Measurements from ENCODE around the gene COPRS.
"Not testable (repeated sequence)": the region's sequence is repeated elsewhere in the genome, so short reads cannot be mapped to it uniquely, and the experiment has no call there.

Gene COPRS

DNA sequence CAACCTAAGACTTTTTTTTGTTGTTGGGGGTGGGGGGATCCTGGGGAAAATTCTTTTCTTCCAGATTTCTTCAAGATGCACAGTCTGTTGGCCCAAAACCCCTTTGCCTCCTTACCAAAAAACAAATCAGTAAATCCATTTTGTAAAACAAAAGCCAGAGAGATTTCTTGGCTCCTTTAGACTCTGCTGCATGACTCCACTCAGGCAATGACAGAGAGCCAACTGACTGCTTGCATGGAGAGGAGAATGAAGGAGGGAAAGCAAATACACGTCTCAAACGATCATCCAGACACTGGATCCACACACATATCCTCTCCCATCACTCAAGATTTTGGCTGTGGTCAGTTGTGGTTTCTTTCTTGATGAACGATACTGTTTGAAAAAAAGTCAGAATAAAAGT is 13.8 kb downstream of the COPRS start:
- in situ Hi-C loops (cut with MboI; ENCODE audit: low sequenced_read_pairs), result loop anchor here (10.0 to 25.0 kb wide), 2 partner anchors 310 to 408 kb away; no protein-coding TSS in a partner anchor

DNA sequence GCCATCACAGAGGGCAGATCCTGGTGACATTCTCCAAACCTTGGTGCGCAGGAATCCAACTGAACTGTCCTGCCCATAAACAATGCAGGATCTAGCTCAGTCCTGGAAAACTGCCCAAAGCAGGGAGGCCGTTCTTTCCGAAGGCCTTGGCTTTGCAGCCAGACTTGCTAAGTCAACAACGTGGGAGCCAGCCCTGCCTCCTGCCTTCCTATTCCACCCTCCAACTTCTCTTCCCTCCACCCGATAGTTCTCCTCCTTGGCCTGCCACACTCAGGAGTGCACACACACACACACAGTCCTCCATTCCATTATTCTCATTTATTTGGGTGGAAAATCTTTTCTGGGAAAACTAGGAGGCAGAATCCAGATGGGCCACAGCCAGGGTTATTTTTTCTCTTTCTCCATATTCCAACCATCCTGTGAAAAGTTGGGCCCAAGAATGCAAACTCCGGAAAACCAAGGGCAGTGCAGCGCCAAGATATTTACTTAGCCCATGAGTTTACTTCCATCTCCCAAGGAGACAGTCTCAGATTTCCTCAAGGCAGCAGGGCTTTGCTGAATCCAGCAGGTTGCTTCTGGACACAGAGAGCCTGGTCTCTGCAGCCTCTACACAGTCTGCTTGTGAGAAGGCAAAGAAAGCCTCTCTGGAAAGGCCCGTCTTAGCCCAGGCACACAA is 15.8 kb downstream of the COPRS start:
- in situ Hi-C loops (cut with MboI; ENCODE audit: low sequenced_read_pairs), result loop anchor here (10.0 to 25.0 kb wide), 2 partner anchors 308 to 406 kb away; no protein-coding TSS in a partner anchor

DNA sequence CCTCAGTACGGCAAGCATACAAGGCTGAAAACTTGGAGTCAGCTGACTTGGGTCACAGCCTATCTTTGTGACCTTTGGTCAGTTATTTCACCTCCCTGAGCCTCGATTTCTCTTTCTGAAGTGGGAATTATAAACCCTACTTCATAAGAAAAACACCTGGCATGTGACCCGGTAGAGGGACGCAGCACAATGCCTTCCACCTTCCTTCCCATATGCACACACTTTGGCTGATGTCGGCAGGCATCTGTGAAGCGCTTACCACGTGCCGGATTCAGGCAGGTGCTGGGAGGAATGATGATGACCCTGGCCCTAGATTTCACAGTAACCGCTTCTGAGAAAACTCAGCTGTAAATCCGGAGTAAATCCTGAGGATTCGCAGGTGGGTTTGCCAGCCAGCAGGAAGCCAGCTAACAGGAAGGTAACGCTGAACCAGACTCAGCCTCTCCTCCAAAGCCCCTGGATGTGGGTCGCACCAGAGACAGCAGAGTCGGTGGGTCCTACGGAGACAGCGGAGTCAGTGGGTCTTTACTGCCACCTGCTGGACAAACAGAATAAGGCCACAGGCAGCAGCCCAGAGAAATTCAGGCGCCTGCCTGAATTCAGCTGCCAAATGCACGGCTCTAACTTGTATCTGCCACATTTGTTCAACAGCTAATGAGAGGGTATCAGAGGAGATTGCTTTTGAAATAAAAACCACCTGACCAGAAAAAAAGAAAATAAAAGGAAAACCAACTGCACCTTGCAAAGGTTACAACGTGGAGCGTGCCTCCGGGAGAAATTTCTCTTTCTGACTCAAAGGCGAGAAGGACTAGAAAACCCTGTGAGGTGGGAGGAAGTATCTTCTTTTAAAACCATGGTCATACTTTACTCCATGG is 16.6 kb downstream of the COPRS start:
- in situ Hi-C loops (cut with MboI; ENCODE audit: low sequenced_read_pairs), result loop anchor here (10.0 to 25.0 kb wide), 2 partner anchors 308 to 405 kb away; no protein-coding TSS in a partner anchor

DNA sequence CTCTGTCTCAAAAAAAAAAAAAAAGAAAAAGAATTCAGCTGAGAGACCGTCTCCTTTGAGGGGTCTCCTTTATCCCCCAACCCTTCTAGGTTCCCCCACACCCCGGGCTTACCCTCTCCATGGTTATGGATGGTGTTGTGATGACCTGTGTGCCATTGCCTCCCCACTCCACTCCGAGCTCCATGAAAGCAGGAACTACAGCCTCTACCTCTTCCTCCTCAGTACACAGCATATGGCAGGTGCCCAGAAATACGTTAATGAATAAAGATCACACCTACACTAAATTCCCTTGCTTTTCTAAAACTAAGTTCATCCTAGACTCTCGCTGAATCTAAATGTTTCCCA is 17.2 kb downstream of the COPRS start:
- in situ Hi-C loops (cut with MboI; ENCODE audit: low sequenced_read_pairs), result loop anchor here (10.0 to 25.0 kb wide), 2 partner anchors 307 to 405 kb away; no protein-coding TSS in a partner anchor

DNA sequence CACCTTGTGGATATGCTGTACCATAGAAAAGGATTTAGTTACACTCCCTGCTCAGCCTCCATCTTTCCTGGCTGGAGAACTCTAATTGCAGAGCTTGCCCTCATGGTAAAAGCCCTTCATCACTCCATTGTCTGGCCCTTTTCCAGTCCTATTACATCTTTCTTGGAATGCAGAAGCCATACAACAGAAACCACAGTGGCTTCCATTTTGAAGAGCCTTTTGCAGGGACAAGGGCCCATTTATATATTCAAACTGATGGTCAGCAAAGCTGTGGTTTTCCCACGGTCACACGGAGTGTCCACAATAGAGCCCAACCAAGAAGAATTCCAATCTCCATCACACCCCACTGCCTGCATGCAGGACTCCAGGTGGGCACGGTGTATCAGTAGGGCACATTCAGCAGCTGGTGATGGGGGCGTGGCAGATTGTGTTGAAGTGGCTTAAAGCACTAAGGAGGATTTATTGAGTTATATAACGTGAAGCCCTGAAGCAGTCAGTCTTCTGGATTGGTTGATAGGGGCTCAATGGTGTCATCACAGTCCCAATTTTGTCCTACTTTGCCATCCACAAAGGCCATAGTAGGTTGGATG is 20.3 kb downstream of the COPRS start:
- in situ Hi-C loops (cut with MboI; ENCODE audit: low sequenced_read_pairs), result loop anchor here (25.0 kb wide), 1 partner anchor 401 kb away; no protein-coding TSS in a partner anchor

DNA sequence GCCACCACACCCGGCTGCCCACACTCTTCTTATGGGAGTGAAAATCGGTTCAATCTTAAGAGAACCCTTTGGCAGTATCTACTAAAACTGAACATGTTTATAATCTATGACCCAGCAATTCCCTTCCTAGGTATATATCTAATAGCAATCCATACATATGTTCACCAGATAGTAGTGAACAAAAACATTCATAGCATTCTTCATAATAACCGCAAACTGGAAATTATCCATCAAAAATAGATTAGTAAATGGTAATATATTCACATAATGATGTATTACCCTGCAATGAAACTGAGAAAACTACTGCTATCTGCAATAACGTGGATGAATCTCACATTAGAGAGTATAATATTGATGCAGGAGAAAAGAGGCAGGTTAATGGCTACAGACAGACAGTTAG is 23.1 kb downstream of the COPRS start:
- in situ Hi-C loops (cut with MboI; ENCODE audit: low sequenced_read_pairs), result loop anchor here (25.0 kb wide), 1 partner anchor 399 kb away; no protein-coding TSS in a partner anchor

DNA sequence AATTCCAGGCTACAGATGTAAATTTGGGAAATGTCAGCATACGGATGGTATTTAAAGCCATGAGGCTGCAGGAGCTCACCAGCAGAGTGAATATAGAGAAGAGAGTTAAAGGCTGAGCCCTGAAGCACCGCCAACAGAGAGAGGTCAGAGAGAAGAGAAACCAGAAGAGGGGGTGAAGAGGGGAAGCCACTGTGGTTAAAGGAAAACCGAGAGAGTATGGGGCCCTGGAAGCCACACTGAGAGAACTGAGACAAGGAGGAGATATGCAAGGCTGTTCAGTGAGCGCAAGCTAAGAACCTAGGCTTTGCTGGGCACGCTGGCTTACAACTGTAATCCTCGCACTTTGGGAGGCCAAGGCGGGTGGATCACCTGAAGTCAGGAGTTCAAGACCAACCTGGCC is 24.6 kb downstream of the COPRS start:
- in situ Hi-C loops (cut with MboI; ENCODE audit: low sequenced_read_pairs), result loop anchor here (25.0 kb wide), 1 partner anchor 397 kb away; no protein-coding TSS in a partner anchor

DNA sequence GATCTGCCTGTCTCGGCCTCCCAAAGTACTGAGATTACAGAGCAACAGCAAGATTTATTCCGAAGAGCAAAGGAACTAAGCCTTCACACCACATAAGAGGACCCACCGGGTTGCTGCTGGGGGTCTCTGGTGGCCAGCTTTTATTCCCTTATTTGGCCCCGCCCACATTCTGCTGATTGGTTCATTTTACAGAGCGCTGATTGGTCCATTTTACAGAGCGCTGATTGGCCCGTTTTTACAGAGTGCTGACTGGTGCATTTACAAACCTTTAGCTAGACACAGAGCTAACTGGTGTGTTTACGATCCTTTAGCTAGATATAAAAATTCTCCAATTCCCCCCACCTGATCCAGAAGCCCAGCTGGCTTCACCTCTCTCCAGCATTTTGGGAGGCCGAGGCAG is 26.3 kb downstream of the COPRS start:
- in situ Hi-C loops (cut with MboI; ENCODE audit: low sequenced_read_pairs), result loop anchor here (25.0 kb wide), 1 partner anchor 395 kb away; no protein-coding TSS in a partner anchor

DNA sequence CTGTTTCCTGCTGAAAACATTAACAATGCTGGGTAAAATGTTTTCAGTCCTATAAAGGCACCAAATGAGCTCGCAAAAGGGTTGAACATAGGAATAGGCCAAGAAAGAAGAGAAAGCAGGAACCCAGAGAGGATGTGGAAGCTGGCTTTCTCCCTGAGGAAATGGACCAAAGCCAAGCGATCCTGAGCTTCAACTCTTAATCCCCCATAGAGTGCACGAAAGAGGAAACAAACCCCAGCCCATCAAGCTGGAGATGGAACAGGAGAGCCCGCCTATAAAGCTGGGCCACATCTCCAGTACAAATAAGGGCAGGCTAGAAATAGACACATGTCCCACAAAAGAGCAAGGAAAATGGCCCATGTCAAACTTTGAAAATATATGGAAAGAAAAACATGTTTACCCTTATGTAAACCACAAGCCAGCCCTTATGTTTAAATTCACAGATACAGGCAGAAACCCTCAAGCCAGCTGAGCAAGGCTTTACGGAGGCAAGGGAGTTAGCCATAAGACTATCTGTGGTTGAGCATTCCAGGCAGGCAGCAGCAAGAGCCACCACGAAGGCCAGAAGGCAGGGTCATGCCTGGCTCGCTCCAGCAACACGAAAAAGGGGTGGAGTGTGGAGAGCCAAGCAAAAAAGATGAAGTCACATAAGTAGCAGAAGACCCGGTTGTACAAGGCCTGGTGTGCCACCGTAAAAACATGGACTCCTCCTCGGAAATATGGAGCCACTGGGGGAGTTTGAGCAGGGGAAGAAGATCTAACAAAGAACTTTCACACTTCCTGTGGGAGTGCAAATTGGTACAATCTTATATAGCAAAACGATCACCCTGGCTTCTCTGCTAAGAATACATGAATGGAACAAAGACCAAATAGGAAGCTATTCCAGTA is 27.8 kb downstream of the COPRS start:
- in situ Hi-C loops (cut with MboI; ENCODE audit: low sequenced_read_pairs), result loop anchor here (25.0 kb wide), 1 partner anchor 394 kb away; no protein-coding TSS in a partner anchor

DNA sequence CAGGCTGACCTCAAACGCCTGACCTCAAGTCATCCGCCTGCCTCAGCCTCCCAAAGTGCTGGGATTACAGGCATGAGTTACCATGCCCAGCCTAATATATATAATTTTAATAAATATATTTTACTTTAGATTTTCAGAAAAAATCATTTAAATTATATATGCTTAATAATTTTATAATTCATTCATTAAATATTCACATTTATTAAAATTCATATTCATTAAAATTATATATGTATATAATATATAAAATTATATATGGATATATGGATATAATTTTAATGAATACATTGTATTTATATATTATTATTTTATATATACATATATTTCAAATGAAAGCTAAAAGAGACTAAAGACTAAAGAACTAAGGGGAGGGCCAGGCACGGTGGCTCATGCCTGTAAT is 29.4 kb downstream of the COPRS start:
- in situ Hi-C loops (cut with MboI; ENCODE audit: low sequenced_read_pairs), result loop anchor here (25.0 kb wide), 1 partner anchor 392 kb away; no protein-coding TSS in a partner anchor

DNA sequence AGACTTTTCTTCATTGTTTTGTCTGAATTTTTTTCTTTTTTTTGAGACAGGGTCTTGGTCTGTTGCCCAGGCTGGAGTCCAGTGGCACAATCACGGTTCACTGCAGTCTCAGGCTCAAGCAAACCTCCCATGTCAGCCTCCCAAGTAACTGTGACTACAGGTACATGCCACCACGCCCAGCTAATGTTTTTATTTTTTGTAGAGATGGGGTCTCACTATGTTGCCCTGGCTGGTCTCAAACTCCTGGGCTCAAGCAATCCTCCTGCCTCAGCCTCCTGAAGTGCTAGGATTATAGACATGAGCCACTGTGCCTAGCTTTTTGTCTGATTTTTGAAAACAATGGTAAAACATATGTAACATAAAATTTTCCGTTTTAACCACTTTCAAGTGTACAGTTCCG is 30.1 kb downstream of the COPRS start:
- in situ Hi-C loops (cut with MboI; ENCODE audit: low sequenced_read_pairs), result loop anchor here (25.0 kb wide), 1 partner anchor 392 kb away; no protein-coding TSS in a partner anchor

DNA sequence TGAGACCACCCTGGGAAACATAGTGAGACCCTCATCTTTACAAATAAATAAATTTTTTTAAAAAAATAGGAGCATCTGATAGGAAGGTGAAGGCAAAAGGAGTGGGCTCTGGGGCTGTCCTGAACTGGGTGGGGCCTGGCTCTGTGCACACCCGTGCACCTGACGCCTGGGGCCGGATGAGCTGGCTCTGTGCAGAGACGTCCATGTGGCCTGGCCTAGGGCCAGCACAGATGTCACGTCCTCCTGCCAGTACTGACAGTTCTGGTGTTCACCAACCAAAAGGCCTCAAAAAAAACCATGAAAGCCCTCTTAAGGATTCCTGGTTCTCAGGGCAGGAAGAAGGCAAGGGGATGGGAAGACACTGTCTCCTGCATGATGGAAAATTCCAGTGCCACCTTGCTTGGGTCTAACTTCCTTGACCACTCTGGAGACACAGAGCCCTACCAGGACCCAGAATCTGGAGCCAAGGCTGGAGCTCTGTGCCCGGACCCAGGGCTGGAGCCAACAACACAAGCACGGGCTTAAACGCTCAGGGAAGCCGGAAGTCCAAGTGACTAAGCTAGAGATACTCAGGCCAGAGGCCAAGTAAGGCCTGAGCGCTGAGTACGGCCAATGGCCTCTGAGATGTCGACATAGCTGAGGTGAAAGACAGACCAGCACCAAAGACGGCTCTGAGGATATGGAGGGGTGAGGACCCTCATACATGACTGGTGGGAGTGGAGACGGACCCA is 32.9 kb downstream of the COPRS start:
- in situ Hi-C loops (cut with MboI; ENCODE audit: low sequenced_read_pairs), result loop anchor here (25.0 kb wide), 1 partner anchor 389 kb away; no protein-coding TSS in a partner anchor

DNA sequence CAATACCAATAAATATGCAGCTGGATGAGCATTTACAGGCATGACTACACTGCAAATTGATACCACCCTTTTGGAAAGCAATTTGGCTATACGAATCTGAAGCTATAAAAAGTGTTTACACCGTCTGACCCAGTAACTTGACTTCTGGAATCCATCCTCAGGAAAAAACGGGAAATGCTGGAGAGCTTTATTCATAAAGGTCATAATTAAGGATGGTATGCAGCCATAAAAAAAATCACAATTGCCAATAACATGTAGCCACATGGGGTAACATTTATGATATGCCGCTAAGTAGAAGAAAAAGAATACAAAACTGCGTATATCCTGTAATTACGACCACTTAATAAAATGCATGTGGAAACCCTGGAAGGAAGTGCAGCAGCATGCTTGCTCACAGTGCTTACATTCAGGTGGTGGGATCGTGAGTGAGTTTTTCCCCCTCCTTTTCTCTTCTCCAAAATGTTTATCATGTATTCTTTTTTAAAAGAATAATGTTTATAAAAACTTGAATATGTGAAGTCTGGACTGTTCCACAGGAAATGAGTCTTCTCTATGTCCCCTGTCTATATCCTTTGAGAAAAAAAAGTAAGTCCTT is 34.2 kb downstream of the COPRS start:
- in situ Hi-C loops (cut with MboI; ENCODE audit: low sequenced_read_pairs), result loop anchor here (25.0 kb wide), 1 partner anchor 388 kb away; no protein-coding TSS in a partner anchor

DNA sequence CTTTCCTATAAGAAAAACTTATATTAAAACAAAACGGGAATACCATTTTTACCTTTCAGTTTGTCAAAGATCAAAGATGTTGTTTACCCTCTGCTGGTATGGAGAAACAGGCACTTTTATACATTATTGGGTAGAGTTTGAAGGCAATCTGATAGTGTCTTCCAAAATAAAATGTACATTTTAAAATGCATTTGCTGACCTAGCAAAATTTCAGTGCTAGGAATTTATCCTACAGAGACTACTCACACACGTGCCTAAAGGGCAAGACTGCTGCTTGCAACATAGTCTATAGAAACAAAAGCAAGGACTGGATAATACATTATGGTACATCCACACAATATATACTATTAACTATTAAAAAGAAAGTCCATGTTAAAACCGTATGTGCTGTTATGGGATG is 36.0 kb downstream of the COPRS start:
- in situ Hi-C loops (cut with MboI; ENCODE audit: low sequenced_read_pairs), result no loop called here

DNA sequence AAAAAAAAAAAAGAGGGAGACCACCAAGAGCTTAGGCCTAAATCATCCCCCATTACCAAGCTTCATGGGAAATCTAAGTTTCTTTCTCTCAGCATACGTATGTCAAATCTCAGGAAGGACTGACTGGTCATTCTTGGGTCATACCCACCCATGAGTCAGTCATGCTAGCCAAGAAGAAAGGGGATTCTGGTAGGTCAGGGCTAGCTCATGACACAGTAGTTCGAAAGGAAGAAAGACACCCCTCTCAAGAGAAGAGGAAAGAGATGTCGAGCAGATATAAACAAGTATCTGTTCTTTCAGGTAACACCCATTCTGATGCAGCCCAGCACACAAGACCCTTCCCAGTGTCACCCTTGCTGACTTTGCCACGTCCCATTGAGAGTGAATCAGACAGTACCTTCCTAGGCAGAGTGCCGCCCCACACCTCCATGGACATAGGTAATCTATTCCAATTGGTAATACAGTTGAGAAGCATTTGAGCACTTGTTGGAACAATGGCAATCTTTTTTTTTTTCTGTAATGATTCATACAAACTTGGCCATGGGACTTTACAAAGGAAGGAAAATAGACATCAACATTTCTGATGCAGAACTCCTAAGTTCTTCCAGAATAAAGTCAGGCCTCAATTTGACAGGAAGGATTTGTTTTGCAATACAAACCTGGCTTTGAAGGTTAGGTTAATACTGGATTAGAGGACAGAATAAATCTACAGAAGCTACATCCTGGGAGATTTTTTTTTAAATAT is 38.2 kb downstream of the COPRS start:
- in situ Hi-C loops (cut with MboI; ENCODE audit: low sequenced_read_pairs), result no loop called here

DNA sequence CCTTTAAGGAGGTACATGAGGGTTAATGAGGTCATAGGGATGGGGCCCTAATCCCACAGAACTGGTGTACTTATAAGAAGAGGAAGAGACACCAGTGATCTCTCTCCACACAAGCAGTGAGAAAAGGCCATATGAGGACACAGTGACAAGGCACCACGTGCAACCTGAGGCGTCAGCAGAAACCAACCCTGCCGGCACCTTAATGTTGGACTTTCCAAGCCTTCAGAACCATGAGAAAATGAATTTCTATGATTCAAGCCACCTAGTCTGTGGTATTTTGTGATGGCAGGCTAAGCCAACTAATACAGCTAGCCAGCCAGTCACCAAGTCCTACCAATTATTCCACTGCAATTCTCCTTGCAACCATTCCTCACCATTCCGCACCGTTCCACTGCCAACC is 39.5 kb downstream of the COPRS start:
- in situ Hi-C loops (cut with MboI; ENCODE audit: low sequenced_read_pairs), result no loop called here

DNA sequence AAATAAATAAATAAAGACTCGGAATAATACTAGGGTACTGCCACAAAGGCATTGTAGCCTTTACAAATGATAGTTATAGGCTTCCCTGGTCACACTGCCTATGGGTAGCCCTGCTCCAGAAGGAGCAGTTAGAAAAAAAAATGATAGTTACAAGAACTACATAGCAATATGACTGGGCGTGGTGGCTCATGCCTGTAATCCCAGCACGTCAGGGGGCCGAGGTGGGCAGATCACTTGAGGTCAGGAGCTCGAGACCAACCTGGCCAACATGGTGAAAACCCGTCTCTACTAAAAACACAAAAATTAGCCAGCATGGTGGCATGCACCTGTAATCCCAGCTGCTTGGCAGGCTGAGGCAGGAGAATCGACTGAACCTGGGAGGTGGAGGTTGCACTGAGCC is 40.2 kb downstream of the COPRS start:
- in situ Hi-C loops (cut with MboI; ENCODE audit: low sequenced_read_pairs), result not testable (repeated sequence)

DNA sequence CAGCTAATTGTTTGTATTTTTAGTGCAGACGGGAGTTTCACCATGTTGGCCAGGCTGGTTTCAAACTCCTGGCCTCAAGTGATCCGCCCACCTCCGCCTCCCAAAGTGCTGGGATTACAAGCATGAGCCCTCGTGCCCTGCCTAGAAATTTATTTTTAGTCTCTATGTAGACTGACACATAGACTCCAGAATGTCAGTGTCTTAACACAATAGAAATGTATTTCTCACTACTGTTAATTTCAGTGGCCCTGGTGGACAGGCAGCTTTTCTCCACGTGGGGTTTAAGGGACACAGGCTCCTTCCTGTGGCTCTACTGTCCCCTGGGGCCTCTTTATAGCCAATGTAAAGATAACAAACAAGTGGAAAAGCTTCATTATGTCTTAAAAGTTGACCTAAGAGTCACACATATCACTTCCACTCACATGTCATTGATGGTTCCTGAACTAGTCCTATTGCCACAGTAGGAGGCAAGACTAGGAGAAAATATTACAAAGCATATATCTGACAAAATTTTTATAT is 43.8 kb downstream of the COPRS start:
- in situ Hi-C loops (cut with MboI; ENCODE audit: low sequenced_read_pairs), result no loop called here
